Activated naive CD8-positive, alpha-beta T cell (primary cell): ENCODE data around the gene EIF3L.
"Not testable (repeated sequence)": the region's sequence is repeated elsewhere in the genome, so short reads cannot be mapped to it uniquely, and the experiment has no call there.

Experiments
- H3K27ac Mint-ChIP-seq: one replicate; pipeline ENCODE4 v1.8.0; 2021; ENCODE audit warnings: mixed read lengths
- H3K27me3 Mint-ChIP-seq: one replicate; pipeline ENCODE4 v1.8.0; 2021; ENCODE audit warnings: mixed read lengths
- H3K36me3 Mint-ChIP-seq: one replicate; pipeline ENCODE4 v1.8.0; 2021; ENCODE audit warnings: mixed read lengths
- H3K4me1 Mint-ChIP-seq: one replicate; pipeline ENCODE4 v1.8.0; 2021; ENCODE audit warnings: low read depth, mixed read lengths
- H3K4me3 Mint-ChIP-seq: one replicate; pipeline ENCODE4 v1.8.0; 2021; ENCODE audit warnings: mild to moderate bottlenecking, mixed read lengths
- H3K9me3 Mint-ChIP-seq: one replicate; pipeline ENCODE4 v1.8.0; 2021; ENCODE audit warnings: low read depth, mixed read lengths

The EIF3L gene

DNA sequence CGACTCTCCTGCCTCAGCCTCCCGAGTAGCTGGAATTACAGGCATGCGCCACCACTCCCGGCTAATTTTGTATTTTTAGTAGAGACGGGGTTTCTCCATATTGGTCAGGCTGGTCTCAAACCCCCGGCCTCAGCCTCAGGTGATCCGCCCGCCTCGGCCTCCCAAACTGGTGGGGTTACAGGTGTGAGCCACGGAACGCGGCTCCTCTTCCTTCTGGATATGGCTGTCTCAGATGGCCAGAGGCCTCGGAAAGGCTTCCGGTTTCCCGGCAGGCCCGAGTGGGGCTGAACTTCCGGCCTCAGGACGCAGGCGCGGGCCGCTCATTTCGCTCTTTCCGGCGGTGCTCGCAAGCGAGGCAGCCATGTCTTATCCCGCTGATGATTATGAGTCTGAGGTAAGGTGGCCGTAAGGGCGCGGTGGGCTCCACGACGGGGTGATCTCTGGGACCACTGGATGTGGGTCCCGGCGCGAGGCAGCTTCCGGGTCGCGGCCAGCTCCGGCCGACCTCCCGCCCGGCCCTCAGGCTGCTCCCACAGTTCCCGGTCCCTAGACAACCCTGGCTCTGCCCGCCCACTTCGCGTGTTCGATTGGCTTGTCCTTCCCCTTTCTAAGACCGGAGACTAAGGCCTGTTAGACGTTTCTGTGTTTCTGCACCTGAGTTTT, at the start of gene EIF3L:
EIF3L (plus strand) TSS at position 331 of the 663 bp plus-strand sequence; CDS start at position 362, 31 bp downstream.
- Mint-ChIP-seq H3K9me3 (peaks cover 3% of the 10 kb centered on the region), H3K27ac (peak within 1 kb of the TSS; percentile 99), H3K4me1 (peaks cover 43% of the 10 kb centered on the region), H3K27me3 (no peaks in the 10 kb centered on the region), H3K36me3 (peaks cover 3% of the 10 kb centered on the region), H3K4me3 (peak within 1 kb of the TSS; percentile 92)

DNA sequence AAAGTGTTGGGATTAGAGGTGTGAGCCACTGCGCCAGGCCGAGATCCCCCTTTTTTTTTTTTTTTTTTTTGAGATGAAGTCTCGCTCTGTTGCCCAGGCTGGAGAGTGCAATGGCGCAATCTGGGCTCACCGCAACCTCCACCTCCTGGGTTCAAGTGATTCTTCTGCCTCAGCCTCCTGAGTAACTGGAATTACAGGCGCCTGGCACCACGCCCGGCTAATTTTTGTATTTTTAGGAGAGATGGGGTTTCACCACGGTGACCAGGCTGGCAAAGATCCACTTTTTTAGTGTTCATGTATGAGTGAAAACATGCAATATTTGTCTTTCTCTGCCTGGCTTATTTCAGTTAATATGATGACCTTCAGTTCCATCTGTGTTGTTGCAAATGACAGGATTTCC, 49.2 kb upstream of the EIF3L start:
- H3K4me1 Mint-ChIP-seq, result peaks cover 11% of the 10 kb centered on the region
- not testable (repeated sequence) for H3K36me3 Mint-ChIP-seq, H3K4me3 Mint-ChIP-seq, H3K27ac Mint-ChIP-seq, H3K9me3 Mint-ChIP-seq
- H3K27me3 Mint-ChIP-seq, result peaks cover 11% of the 10 kb centered on the region

DNA sequence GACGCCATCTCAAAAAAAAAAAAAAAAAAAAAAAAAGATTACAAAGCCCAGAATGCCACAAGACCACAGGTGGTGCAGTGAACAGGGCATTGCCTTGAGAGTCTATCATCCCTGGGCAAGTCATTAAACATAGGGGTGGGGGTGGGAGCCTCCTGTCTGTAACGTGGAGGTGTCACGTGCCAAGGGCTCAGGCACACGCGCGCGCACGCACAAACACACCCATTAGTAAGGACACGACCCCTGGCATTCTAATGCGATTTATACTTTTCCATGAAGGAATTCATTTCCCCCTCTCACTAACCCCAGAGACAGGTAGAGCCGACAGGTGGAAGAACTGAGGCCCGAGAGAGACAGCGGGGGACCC, 47.3 kb upstream of the EIF3L start:
- no peaks in the 10 kb centered on the region for H3K9me3 Mint-ChIP-seq
- H3K36me3 Mint-ChIP-seq, result no peaks in the 10 kb centered on the region
- no peak overlapping the region for H3K27ac Mint-ChIP-seq
- H3K4me3 Mint-ChIP-seq, result peak overlapping the region; percentile 79
- H3K4me1 Mint-ChIP-seq, result peaks cover 24% of the 10 kb centered on the region
- peaks cover 20% of the 10 kb centered on the region for H3K27me3 Mint-ChIP-seq

DNA sequence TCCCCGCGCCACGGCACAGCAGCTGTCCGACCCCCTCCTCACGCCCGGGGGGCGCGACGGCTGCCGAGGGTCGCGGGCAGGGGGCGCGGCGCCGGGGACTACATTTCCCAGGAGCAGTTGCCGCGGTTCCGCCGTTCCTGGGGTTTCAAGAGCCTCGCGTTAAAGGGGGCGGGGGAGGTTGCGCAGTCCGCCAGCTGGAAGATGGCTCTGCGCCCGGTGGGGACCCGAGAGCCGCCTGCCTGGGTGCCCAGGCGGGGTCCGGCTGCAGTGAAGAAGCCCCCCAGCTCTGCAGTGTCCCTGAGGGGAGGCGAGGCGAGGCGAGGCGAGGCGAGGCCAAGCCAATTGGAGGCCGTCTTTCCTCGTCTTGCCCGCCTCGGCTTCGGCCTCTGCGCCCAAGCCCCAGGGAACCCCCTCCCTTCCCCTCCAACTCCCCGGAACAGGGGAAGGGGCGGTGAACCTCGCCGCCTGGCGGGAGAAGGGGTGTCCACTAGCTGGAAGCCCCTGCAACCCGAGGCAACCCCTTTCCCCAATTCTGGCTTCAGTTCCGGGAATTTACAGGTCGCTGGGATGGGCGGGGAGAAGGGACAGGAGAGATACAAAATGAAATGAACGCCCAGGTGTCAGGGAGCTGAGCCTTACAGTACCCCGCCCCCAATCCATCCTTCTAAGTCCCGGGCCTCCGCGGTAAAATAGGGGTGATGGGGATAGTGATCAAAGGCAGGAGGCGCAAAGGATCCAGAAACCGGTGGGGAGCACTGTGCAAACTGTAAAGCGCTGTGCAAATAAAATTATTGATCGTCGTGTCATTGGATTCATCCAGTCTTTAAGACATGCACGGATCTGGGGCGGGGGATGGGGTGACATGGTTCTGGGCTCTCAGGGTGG, 46.7 kb upstream of the EIF3L start:
- Mint-ChIP-seq H3K9me3 (no peaks in the 10 kb centered on the region), H3K36me3 (no peaks in the 10 kb centered on the region), H3K4me1 (peaks cover 29% of the 10 kb centered on the region), H3K27me3 (peaks cover 20% of the 10 kb centered on the region), H3K4me3 (peak overlapping the region; percentile 79), H3K27ac (no peak overlapping the region)

DNA sequence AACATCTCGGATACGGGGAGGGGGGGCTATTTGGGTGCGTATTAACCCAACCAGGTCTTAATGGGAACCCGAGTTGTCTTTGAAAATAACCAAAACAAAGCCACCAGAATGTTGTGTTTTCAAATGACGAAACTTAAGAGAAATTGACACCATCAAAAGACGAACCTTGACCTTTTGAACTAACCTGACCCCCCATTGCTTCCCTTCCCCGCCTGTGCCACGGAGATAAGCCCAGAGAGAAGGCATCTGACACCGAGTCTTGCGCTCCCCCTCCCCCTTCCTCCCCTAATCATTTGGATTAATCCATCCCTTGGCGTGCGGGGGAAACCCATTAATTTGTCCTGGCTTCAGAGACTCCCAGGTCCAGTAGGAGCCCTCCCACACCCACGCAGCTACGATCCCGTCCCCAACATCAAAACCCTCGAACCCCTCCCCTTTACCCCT, 46.0 kb upstream of the EIF3L start:
- Mint-ChIP-seq H3K27me3 (peaks cover 21% of the 10 kb centered on the region), H3K4me3 (peak overlapping the region; percentile 76), H3K4me1 (peaks cover 31% of the 10 kb centered on the region)

DNA sequence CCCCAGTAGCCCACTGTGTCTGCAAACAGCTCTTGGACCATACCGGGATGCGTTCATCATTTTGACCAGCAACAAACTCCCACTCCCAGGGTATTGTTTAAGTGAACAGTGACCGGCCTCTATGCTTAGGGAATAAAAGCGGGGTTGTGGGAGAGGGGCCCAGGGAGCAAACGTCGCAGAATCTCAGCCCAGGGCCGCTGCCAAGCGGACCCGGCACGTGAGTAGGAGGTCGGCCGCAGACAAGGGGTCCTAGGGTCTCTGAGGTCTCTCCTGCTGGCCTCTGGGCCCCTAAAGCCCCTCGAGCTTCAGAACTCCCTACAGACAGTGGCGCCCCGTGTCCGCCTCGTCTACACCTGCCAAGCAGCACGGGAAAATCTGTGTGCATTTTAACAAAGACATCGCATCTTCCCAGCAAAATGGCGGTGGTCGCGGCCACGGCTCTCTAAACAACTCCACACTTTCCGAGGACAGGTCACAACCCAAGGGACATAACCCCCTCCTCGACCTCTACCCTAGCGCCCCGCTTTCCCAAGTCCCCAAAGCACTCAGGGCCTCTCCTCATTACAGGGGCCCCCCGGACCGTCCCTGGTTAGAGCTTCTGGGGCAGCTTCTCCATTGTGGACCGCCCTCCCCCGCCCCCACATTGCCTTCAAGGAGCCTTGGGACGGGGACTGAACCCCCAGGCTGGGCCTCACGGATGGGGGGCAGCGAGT, 45.4 kb upstream of the EIF3L start:
- peak overlapping the region; percentile 63 for H3K4me3 Mint-ChIP-seq
- peaks cover 35% of the 10 kb centered on the region for H3K4me1 Mint-ChIP-seq
- H3K27ac Mint-ChIP-seq, result no peak overlapping the region
- H3K36me3 Mint-ChIP-seq, result no peaks in the 10 kb centered on the region
- no peaks in the 10 kb centered on the region for H3K9me3 Mint-ChIP-seq
- H3K27me3 Mint-ChIP-seq, result peaks cover 22% of the 10 kb centered on the region

More for the DNA sequence above, 46.0 kb upstream of the EIF3L start:
- H3K36me3 Mint-ChIP-seq, result no peaks in the 10 kb centered on the region
- H3K9me3 Mint-ChIP-seq, result no peaks in the 10 kb centered on the region
- H3K27ac Mint-ChIP-seq, result no peak overlapping the region

DNA sequence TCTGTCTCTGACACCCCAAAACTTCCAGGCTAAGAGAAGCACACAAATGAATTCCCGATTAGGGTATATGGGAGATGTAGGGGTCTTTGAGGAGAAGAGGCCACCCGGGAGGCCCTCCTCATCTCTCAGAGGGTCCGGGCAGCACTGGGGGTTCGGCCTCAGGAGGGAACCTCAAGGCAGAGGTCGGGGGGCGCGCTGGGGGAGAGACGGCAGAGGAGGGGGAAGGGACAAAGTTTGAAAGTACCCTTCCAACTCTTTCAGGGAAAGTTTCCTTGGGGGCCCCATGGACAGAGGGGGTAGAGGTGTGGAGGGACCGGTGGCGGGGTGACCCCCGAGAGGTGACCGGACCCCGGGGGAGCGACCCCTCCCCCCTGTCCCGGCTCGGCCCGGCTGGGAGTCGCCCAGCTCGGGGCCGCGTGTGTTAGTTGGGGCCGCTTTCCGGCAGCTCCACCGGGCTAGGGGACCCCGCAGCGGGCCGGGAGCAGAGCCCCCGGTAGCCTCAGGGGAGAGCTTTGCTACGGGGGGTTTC, 44.8 kb upstream of the EIF3L start:
- H3K4me1 Mint-ChIP-seq, result peaks cover 35% of the 10 kb centered on the region
- H3K36me3 Mint-ChIP-seq, result no peaks in the 10 kb centered on the region
- no peak overlapping the region for H3K27ac Mint-ChIP-seq
- H3K27me3 Mint-ChIP-seq, result peaks cover 22% of the 10 kb centered on the region
- H3K4me3 Mint-ChIP-seq, result peak overlapping the region; percentile 63
- no peaks in the 10 kb centered on the region for H3K9me3 Mint-ChIP-seq

DNA sequence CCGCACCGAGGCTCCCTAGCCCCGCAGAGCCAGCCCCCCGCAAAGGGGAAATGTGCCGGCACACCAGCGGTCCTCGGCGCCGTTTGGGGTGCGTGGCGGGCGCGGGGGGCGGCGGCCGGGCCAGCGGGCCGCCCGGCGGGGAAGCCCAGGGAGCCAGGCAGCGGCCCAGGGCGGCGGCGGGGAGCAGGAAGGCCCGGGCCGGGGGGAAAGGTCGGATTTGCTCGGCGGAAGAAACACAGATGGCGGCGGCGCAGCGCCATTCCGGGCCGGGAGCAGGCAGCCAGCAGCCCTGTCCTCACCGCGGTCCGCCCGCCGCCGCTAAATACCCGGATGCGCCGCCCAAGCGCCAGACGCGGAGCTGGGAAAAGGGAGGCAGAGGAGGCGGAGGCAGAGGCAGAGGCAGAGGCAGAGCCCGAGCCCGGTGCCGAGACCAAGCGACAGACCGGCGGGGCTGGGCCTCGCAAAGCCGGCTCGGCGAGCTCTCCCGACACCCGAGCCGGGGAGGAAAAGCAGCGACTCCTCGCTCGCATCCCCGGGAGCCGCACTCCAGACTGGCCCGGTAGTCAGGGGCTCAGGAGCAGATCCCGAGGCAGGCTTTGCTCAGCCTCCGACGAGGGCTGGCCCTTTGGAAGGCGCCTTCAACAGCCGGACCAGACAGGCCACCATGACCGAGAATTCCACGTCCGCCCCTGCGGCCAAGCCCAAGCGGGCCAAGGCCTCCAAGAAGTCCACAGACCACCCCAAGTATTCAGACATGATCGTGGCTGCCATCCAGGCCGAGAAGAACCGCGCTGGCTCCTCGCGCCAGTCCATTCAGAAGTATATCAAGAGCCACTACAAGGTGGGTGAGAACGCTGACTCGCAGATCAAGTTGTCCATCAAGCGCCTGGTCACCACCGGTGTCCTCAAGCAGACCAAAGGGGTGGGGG, 44.1 kb upstream of the EIF3L start:
- Mint-ChIP-seq H3K27me3 (peaks cover 24% of the 10 kb centered on the region), H3K4me3 (peak overlapping the region; percentile 75), H3K4me1 (peaks cover 37% of the 10 kb centered on the region), H3K27ac (no peak overlapping the region), H3K36me3 (no peaks in the 10 kb centered on the region), H3K9me3 (no peaks in the 10 kb centered on the region)

DNA sequence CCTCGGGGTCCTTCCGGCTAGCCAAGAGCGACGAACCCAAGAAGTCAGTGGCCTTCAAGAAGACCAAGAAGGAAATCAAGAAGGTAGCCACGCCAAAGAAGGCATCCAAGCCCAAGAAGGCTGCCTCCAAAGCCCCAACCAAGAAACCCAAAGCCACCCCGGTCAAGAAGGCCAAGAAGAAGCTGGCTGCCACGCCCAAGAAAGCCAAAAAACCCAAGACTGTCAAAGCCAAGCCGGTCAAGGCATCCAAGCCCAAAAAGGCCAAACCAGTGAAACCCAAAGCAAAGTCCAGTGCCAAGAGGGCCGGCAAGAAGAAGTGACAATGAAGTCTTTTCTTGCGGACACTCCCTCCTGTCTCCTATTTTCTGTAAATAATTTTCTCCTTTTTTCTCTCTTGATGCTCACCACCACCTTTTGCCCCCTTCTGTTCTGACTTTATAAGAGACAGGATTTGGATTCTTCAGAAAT, 43.4 kb upstream of the EIF3L start:
- Mint-ChIP-seq H3K27ac (peak overlapping the region; percentile 50), H3K4me1 (peaks cover 37% of the 10 kb centered on the region), H3K9me3 (no peaks in the 10 kb centered on the region), H3K4me3 (peak overlapping the region; percentile 75), H3K36me3 (no peaks in the 10 kb centered on the region), H3K27me3 (peaks cover 24% of the 10 kb centered on the region)

DNA sequence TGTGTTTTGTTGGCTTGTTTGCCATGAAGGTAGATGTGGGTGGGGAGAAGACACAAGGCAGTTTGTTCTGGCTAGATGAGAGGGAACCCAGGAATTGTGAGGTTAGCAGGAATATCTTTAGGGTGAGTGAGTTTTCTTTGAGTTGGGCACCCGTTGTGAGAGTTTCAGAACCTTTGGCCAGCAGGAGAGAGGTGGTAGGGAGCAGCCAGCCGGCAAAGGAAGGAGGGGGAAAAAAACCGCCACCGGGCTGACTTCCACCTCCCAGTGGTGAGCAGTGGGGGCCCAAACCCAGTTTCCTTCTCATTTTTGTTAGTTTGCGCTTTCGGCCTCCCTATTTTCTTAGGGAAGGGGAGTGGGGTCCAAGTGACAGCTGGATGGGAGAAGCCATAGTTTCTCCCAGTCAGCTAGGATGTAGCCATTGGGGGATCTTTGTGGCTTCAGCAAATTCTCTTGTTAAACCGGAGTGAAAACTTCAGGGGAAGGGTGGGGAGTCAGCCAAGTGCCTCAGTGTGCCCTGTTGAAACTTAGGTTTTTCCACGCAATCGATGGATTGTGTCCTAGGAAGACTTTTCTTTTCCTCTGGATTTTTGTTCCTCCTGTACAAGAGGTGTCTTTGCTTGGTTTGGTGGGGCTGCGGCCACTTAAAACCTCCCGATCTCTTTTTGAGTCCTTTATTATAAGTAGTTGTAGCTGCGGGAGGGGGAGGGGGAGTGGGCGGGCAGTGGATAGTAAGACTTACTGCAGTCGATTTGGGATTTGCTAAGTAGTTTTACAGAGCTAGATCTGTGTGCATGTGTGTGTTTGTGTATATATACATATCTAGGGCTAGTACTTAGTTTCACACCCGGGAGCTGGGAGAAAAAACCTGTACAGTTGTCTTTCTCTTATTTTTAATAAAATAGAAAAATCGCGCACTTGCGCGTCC, 42.5 kb upstream of the EIF3L start:
- Mint-ChIP-seq H3K4me3 (peak overlapping the region; percentile 81), H3K27me3 (peaks cover 24% of the 10 kb centered on the region), H3K4me1 (peaks cover 37% of the 10 kb centered on the region), H3K27ac (no peak overlapping the region), H3K36me3 (no peaks in the 10 kb centered on the region), H3K9me3 (no peaks in the 10 kb centered on the region)

DNA sequence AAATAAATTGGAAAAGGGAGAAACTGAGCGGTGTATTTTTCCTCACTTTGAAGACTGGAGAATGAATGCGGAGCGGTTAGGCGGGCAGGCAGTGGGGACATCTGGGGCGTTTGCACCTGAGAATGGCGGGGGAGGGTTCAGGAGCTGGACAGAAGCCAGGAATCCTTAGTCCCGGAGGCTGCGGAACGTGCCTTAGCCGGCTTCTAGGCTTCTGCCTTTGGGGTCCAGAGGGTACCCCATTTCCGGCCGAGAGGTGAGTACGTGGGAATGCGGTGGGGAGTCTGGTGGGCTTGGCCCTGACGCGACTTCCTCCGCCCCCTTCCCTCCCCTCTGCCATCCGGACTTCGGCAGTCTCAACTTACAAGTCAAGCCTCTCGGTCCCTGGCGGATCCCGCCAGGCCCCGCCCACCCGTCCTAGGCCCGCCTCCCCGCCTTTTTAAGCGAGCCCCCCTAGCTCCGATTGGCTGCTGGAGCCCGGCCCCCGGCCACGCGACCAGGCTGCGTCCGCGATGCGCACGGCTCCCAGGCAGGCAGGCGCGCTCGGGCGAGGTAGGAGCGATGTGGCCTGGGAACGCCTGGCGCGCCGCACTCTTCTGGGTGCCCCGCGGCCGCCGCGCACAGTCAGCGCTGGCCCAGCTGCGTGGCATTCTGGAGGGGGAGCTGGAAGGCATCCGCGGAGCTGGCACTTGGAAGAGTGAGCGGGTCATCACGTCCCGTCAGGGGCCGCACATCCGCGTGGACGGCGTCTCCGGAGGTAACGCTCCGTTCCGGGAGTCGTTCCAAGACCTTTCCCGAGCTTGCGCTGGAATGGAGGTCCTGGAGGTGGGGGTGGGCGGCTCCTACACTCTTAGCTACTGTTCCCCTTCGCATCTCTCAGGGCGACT, 41.6 kb upstream of the EIF3L start, which contains the start of gene GCAT:
GCAT (plus strand) TSS at position 525 of the 884 bp plus-strand sequence; CDS start at position 559, 34 bp downstream.
- Mint-ChIP-seq H3K27ac (no peak within 1 kb of the TSS), H3K36me3 (no peaks in the 10 kb centered on the region), H3K9me3 (no peaks in the 10 kb centered on the region), H3K27me3 (peaks cover 27% of the 10 kb centered on the region), H3K4me3 (peak within 1 kb of the TSS; percentile 81), H3K4me1 (peaks cover 34% of the 10 kb centered on the region)

DNA sequence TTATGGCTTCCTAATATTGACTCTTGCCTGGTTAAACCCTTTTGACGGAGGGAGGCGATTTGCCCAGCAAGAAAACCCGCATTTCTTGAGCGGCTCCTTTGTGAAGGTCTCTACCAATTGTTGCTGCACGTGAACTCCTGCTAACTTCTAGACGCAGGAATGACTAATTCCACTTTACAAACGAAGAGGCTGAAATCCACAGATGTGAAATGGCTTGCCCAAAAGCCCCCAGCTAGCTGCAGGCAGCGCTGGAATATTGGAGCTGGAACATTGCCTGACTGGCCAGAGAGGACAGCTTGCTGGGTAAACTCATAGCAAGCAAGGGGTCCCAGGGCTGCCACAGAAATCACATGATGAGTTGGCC, 40.9 kb upstream of the EIF3L start:
- no peaks in the 10 kb centered on the region for H3K36me3 Mint-ChIP-seq
- peaks cover 22% of the 10 kb centered on the region for H3K27me3 Mint-ChIP-seq
- H3K4me1 Mint-ChIP-seq, result peaks cover 28% of the 10 kb centered on the region
- H3K9me3 Mint-ChIP-seq, result no peaks in the 10 kb centered on the region
- H3K4me3 Mint-ChIP-seq, result peak overlapping the region; percentile 81
- no peak overlapping the region for H3K27ac Mint-ChIP-seq
